Erythroblast (primary cell): ENCODE results near the gene CLGN.

Source experiments
- GATA1 ChIP-seq: IDR thresholded peaks from 2 replicates; pipeline ENCODE4 v1.6.1; 2011; ENCODE audit warnings: low read depth, mild to moderate bottlenecking, control low read depth, low read length, moderate library complexity
- POLR2A ChIP-seq: IDR thresholded peaks from 2 replicates; pipeline ENCODE4 v1.6.1; 2011; ENCODE audit warnings: mild to moderate bottlenecking, low read length

DNA sequence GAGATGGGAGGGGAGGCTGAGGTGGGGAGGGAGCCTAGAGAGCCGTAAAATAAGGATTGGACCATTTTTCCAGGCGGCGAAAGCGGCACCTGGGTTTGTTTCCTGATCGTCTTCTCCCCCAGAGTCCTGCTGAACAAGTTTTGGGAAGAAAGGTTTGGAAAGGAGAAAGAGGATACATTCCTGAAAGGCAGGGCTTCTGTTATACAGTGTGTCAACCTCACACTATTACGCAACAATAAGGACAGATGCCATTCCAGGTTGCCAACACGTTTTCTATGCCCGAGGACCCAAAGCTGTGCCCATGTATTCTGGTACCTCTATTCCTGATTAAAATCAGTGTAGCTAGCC is 53.3 kb downstream of the CLGN start:
- TF ChIP-seq POLR2A (no peak), GATA1 (no peak)
